Medulla oblongata (tissue), 1 donor: Measurements from ENCODE around the gene NIM1K.
"Not testable (repeated sequence)": the region's sequence is repeated elsewhere in the genome, so short reads cannot be mapped to it uniquely, and the experiment has no call there.

Experiments
- DNase-seq: peaks from one replicate; pipeline ENCODE4 v3.0.0-alpha.2; 2015; ENCODE audit errors: extremely low spot score

The NIM1K gene

DNA sequence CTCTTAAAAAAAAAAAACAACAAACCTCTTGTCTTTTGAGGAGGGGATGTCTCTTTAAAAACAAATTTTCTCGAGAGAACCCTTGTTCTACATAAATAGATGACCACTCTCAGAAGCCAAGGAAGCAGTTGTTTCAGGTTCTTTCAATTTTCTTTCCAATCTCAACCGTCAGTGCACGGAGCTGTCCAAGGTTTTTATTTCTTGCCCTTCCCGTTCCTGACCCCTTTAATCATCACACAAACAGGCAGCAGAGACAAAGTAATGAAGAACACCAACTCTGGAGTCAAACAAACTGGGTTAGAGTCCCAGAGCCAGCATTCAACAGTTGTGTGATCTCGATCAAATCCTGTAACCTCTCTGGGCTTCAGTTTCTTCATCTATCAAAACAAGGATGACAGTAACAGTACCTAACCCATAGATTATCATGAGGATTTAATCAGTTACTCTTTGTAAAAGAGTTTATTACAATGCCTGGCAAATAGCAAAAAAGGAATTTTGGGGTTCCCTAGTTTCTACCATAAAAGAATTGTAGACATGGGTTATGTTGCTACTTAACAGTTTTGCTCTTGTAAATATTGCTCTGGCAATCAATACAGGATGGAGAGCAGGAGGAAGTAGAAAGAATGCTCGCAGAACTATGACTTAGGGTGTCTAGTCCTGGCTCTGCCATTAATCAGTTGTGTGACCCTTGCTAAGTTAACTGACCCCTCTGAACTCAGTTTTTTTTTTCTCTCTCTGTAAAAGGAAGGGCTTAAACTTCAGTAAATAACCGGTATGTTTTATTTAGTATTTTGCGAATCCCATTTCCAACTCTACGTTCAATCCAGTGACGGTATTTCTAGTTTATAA is 1.0 kb upstream of the NIM1K start:
- DNase-seq = peak; percentile 41

- DNase-seq = peak; percentile 45
Observed at GRCh38 chr5:43192558-43193180, 644 bp downstream of the NIM1K start.

GRCh38 chr5:43193181-43193893 is 1.3 kb downstream of the NIM1K start:
- DNase-seq = peak; percentile 84

DNA sequence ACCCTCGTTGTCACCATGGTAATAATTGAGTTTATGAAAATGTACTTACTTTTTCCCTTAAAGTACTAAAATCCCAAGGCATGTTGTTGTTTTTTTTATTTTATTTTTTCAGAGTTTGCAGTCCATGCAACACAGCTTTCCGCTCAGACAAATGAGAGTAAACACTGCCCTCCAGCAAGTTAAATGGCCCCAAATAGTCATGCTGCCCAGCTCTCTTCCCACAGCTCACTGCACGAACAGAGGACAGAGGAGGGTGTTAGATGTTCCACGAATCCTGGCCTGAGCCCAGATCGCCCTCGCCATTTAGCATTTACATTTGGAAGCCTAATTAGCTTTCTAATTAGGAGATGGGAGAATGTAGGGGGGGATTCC is 1.9 kb downstream of the NIM1K start:
- no peak for DNase-seq

GRCh38 chr5:43195670-43196265 is 3.7 kb downstream of the NIM1K start:
- peak; percentile 58 for DNase-seq

DNA sequence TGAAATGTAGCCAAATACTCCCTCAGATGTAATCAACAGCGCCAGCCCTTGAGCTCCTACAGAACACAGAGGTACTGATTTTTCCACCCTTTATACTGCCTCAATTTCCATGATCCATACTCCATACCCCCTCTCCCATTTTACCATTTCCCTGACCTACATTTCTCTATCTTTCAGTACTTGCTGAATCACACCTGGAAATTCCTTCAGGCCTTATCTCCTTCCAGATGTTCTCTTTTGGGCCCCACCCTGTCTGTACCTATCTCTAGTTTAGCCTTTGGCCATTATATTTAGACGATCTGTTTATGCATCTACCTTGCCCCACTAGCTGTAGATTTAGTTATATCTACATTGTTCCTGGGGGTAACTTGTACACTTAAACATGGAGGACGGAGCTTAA is 5.5 kb downstream of the NIM1K start:
- DNase-seq = no peak

- DNase-seq = not testable (repeated sequence)
Observed at GRCh38 chr5:43201442-43201841, 9.4 kb downstream of the NIM1K start.

- no peak for DNase-seq
Observed at GRCh38 chr5:43202380-43202779, 10.4 kb downstream of the NIM1K start.

DNA sequence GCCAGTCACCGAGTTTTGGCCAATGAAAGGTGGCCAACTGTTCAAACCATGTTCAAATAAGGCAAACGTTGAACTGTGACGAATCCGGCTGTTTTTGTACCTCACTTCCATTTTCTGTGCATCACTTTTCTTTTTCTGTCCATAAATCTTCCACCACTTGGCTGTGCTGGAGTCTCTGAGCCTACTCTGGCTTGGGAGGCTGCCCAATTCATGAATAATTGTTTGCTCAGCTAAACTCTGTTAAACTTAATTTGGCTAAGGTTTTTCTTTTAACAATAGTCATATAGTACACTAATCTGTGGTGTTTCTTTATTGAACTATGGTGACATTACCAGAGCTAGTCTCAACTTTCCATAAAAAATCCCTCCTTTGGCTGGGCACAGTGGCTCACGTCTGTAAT is 11.3 kb downstream of the NIM1K start:
- no peak for DNase-seq

GRCh38 chr5:43204958-43205357 is 12.9 kb downstream of the NIM1K start:
- no peak for DNase-seq

DNA sequence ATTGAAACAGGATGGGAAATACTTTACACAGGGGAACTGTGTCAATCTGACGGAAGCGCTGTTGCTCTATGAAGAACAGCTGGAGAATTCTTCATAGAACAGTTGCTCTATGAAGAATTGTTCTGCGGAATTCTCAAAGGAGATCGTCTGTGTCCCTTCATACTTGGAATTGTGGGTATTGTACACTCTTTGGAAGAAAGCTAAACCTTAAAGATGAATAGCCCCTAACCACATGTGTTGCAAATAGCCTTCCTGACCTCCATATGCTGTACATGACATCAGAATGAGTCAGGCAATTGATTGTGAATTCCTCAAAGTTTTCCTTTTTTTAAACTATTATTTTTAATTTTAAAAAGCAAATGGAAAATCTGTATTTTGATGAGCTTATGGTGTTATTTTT is 15.6 kb downstream of the NIM1K start:
- no peak for DNase-seq

DNA sequence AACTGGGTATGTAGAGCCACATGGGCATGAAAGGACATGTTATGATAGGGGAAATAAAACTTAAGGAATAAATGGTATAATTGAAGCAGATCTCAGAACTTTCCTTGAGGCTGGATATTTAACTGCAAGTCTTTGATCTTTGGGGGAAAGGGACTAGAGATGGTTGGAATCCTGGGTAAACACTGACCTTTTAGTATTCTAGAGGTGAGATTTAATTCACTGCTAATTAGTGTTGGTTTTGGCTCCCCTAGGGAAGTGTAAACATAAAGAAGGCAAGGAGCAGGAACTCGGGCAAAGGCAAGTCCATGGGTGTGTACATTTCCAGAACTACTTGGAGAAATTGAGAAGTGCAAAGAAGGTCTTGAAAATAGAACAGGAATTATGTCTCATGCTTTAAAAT is 16.6 kb downstream of the NIM1K start:
- no peak for DNase-seq

- DNase-seq = no peak
Observed at GRCh38 chr5:43209060-43209459, 17.0 kb downstream of the NIM1K start.

DNA sequence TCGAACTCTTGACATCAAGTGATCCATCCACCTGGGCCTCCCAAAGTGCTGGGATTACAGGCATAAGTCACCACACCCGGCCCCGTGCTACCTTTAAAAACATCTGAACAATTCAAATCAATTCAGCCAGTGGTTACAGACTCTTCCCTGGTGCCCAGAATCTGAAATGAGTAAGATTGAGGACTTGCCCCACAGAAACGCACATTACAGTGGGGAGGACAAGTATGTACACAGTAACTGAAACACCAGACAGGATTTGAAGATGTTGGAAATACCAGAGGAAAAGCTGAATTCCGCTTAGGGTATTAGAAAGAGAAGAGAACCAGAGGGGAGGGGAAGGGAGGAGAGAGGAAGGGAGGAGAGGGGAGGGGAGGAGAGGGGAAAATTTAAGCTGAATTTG is 17.8 kb downstream of the NIM1K start:
- no peak for DNase-seq

GRCh38 chr5:43210570-43210969 is 18.5 kb downstream of the NIM1K start:
- DNase-seq = no peak

DNA sequence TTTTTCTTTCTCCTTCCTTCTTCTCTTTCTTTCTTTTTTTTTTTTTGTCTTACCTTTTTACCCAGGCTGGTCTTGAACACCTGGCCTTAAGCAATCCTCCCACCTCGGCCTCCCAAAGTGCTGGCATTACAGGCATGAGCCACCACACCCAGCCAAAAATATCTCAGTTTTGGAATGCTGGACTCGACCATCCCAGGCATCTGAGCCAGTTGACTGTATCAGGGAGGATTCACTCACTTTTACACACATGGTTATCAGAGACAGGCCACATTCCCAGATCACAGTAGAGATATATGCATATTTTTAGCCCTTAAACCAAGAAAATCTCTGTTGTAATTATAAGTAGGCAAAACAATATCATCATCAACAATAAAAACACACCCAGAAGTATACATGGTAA is 21.9 kb downstream of the NIM1K start:
- no peak for DNase-seq

GRCh38 chr5:43215073-43215631 is 23.1 kb downstream of the NIM1K start:
- DNase-seq = no peak

DNA sequence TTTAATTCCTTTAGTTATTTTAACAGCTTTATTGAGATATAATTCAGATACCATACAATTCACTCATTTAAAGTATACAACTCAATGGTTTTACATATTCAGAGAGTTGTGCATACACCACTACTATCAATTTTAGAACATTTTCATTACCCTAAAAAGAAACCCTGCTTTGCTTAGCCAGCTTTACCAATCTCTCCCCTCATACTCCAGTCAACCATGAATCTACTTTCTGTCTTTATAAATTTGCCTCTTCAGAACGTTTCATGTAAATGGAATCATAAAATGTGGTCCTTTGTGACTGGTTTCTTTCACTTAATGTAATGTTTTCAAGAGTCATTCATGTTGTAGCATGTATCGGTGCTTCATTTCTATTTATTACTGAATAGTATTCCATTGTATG is 24.9 kb downstream of the NIM1K start:
- no peak for DNase-seq

DNA sequence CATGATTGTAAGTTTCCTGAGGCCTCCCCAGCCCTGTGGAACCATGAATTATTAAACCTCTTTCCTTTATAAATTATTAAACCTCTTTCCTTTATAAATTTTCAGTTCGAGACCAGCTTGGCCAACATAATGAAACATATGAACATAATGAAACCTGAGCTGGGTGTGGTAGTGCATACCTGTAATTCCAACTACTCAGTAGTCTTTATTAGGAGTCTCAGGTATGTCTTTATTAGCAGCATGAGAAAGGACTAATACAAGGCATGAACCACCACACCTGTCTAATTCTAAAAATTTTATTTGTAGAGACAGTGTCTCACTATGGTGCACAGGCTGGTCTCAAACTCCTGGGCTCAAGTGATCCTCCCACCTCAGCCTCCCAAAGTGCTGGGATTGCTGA is 27.1 kb downstream of the NIM1K start:
- no peak for DNase-seq

DNA sequence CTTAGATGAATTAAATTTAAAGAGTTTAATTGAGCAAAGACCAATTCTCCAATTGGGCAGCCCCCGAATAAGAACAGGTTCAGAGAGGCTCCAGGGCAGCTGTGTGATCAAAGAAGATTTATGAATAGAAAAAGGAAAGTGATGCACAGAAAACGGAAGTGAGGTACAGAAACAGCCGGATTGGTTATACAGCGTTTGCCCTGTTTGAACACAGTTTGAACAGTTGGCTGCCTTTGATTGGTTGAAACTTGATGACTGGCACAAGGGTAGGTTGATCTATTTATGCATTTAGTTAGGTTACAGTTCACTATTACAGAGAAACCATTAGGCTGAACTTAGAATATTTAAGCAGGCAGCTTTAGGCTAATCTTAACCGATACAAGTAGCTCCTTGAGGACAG is 29.5 kb downstream of the NIM1K start:
- DNase-seq = no peak

DNA sequence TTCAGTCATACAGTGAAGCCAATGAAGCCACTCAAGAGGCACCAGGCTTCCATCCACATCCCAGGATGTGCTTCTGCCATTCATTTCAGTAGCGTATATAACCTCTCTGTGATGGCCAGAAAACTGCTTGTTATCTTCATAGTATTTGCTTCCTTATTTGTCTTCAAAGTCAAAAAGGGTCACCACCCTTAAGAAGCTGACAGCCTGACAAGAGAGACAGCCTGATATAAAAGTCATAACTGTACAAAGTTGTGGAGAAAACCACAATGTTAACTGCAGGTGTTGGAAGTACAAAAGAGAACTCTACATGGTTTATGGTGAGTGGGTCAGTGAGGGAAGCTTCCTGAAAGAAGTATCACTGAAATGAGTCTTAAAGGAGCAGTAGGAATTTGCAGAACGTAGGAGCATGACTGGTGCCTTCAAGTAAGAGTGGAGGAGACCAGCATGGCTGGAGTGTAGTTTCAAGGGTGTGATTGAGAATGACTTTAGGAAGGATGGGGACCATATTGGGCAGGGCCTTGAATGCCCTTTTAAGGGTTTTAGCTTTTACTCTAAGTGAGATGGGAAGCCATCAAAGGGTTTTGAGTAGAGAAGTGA is 33.7 kb downstream of the NIM1K start:
- no peak for DNase-seq

DNA sequence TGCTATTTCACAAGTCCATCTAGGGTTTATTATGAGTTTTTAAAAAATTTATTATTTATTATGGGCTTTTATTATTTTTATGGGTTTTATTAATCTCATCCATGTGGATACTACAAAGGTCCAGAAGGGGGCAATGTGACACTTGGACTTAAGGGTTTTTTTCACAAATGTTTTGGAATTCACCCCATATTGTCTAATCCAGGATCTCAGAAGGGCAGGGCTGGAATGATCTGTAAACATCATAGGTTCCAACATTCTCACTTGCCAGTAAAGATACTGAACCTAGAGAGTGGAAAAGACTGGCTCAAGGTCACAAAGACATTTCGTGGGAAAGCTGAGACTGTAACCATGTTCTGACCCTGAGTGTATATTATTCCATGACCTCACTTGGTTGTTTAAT is 35.6 kb downstream of the NIM1K start:
- DNase-seq = no peak
